ENCODE results near the gene PPP6R2.

The PPP6R2 gene

DNA sequence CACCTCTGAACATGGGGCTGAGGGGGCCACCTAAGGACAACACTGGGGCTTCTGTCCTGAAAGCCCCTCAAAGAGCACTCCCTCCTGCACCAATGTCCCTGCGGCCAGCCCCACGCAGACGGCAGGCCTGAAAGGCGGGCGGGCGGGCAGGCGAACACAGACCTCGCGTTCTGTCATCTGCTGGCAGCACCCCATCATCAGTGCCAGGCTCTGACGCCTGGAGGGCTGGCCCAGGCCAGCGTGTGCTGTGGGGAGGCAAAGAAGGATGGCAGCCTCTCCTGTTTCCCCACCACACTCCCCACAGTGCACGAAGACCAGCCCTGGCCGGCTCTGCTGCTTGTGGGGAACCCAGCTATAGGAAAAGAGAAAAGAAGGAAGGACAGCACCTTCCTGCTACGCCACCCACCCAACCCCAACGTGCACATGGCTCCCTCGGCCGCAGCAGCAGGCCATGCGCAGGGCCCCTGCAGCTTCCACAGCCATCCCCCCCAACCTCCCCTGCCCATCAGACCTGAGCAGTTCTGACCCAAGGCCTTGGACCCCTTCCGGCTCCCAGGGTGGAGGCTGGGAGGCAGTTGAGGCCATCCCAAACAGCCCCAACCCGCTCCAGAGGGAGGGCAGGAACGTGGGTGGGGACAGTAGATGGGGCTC, 128.2 kb downstream of the PPP6R2 start:
- no peak for DNase-seq

DNA sequence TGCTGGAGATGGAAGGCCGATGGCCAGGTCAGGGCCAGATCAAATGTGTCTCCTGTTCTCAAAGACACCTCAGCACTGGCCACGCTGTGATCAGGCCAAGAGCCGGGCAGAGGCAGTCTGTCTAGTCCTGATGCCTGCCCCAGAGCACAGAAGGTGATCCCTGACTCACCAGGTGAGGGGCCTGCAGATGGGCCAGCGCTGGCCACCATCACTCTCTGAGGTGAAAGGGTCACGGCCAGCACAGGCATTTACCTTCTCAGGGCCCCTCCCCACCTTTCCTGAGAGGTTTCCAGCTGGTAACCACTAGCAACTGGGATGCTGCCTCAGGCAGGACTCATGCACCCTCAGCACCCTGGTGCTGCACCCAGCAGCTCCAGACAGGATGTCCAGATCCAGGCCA, 128.8 kb downstream of the PPP6R2 start:
- no peak for DNase-seq

DNA sequence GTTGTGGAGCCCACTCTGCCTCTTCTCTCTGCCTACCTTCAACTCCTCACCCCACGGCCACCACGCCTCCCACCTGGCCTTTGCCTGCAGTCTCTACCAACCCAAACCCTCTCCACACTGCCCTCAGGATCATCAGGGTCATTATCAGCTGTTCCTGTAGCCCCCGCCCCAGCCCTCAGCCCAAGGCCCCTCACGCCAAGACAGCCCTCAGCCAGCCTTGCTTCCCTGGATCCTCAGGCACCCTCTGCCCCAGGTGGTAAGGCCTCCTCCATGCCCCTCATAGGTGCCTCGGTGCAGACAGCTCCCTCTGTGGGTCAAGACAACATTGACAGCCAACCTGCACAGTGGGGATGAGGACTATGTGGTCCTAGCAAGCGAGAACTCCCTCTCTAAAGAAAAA, 130.0 kb downstream of the PPP6R2 start:
- peak in 1 of 2 experiments; percentile 17 for DNase-seq

DNA sequence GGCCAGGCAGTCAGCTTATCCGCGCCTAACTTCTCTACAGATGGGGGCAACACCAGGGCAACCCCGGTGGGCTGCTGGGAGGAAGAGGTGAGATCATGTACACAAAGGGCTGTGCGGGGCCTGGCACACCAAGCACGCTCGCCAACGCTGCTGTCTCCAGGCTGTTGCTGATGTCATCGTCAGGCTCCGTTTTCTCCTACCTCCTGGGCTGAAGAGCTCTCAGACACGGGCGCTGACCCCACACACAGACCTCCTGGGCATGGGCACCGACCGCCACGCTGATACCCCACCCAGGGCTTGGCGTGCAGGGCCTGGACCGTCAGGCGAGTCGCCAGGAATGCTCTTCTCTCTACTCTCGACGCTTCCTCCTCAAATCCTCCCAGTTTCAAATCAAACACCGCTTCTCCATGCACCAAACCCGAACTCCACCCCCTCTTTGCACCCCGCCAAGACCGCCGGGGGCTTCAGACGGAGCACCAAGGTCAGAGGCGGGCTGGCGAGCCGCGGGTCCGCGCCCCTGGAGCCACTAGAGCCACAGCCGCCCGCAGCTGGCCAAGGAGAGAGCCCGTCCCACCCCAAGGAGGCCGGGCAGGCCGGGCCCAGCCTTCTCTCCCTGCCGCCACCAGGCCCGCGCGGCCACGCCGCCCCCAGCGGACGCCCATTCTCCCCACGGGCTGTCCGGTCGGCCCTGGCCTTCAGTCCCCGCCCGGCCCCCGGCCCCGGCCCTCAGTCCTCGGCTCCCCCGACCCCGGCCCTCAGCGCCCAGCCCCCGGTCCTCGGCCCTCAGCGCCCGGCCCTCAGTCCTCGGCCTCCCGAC, 130.9 kb downstream of the PPP6R2 start:
- peak in 1 of 2 experiments; percentile 10 for DNase-seq

DNA sequence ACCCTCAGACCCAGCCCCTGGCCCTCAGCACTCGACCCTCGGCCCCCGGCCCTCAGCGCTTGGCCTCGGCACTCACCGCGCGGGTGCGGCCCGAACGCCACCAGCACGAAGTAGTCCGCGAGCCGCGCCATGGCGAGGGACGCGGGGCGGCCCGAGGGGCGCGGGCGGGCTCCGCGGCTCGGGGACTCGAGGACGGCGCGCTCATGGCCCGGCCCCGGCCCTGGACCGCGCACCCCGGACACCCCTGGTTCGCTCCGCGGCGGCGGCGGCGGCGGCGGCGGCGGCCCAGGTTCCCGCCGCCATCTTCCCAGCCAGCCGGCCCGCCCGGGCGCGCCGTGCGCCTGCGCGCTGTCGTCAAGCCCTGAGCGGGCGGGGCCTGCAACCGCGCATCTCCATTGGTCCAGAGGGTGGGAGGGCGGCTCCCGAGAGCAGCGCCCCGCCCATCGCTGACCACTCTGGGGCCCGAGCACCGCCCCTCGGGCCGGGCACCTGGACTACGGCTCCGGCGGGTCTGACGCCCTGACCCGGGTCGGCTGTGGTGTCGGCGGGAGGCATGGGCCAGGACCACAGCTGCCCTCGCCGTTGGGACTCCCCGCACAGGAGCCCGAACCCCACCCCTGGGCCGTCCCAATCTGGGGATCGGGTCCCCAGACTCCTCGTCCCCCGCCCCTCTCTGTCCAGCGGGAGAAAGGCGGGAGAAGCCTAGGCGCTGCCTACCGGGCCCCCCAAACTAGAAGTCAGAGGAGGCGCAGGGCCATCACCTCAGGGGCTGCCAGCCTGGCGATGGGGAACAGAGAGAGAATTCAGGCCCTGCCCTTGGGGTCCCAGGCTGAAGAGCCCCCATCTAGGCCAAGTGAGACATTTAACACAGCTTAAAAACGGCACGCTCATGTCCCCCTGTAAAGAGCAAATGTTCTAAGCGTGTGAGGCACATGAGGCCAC, 131.9 kb downstream of the PPP6R2 start, which contains the start of gene SBF1:
Gene SBF1, minus strand, starts transcription at position 326 of the 942 bp plus-strand sequence. Its CDS starts 195 bp downstream, at position 131.
- DNase-seq, result peak; percentile 68 to 73

DNA sequence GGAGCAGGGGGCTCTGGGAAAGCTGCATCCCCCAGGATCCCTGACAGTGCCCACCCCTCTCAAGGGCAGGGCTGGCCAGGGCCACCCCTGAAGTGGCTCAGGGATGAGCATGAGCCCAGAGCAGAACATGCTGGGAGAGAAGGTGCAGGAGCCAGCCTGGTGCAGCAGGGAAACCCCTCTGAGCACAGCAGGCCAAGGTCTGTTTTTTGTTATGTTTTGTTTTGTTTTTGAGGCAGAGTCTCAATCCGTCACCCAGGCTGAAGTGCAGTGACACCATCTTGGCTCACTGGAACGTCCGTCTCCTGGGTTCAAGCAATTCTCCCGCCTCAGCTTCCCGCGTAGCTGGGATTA, 132.5 kb downstream of the PPP6R2 start:
- no peak for DNase-seq

DNA sequence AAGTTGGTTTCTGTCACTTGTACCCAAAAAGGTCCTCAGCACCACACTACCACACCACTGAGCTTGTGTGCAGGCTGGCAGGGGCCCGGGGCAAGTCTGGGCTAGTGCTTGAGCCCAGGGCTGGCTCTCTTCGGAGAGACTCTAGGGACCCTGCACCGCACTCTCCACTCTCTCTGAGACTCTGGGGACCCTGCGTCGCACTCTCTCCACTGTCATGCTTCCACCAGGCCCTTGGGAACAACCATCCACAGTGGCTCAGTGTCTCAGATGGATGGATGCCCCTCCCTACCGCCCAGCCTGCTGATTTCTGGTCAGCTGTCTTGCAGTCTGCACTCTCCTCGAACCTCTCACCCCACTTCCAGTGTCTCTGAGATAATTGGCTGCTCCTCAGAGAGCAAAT, 133.7 kb downstream of the PPP6R2 start:
- DNase-seq, result no peak

DNA sequence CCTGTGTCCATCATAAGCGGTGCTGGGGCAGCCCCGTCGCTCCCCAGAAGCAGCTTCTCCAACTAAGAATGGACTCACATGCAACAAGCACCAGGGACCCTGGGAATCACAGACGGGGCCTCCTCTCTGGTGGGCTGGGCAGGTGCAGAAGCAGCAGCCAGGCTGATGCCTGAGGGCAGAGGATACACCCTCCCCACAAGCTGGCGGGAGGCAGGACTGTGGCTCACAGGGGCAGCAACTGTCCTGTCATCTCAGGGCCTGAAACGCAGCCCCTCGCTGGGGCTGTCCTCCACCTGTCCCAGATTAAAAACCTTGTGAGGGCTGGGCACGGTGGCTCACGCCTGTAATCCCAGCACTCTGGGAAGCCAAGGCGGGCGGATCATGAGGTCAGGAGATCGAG, 134.8 kb downstream of the PPP6R2 start:
- DNase-seq, result no peak

DNA sequence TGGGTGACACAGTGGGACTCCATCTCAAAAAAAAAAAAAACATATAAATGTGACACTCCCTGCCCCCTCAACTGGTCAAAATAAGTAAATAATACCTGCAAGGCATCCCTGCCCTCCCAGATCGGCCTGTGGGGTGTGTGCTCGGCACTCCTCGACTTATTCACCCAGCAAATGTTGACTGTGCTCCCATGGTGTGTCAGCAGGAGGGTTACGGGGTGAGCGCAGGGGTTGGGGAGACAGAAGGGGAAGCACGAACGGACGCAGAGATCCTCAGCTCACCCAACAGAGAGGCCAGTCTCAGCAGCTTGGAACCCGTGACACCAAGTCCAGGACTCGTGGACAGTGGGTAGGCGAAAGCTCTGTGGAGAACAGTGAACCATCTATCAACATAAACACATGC, 136.6 kb downstream of the PPP6R2 start:
- DNase-seq, result no peak

DNA sequence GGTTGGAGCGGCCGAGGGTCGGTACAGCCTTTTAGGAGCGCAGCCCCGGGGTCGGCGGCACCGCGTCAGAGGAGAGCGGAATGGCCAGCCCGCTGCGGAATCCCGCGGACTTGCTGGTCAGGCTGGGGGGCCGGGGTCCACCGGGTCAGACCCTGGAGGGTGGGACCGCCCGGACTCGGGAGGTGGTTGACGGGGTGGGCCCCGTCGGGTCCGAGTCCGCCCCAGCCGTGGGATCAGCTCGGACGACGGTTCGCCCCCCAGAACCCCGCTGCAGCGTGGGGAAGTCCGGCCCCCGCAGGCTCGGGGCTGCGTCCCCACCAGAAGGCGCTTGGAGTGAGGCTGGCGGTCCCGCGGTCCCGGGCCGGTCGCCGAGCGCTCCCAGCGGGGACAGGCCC, 137.9 kb downstream of the PPP6R2 start:
- no peak for DNase-seq

DNA sequence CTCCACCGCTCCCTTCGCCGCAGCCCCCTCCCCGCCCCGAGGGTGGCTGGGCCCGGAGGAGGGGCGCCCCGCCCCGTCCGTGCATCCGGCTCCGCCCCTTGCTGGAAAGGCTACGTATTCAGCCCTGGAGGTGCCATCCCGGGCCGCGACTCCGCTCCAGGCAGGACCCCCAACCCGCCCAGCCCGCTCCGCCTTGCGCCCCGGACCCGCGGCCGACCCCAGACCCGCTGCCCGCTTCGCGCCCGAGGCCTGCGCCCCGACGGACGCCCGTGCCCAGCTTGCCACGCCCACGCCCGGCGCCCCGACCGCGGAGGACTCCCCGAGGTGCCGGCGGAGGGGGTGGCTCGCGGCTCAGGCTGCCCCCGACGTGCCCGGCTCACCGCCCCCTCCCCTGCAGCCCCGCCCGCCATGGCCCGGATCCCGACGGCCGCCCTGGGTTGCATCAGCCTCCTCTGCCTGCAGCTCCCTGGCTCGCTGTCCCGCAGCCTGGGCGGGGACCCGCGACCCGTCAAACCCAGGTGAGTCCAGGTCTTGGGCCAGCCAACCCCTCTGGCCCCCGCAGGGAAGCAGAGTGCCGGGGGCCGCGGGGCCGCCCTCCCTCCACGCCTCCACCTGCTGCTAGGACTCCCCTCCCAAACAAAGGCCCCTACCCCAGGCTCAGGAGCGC, 138.4 kb downstream of the PPP6R2 start, which contains the start of gene ADM2:
Gene ADM2, plus strand, starts transcription at position 104 of the 667 bp plus-strand sequence. Its CDS starts 305 bp downstream, at position 409.
- DNase-seq, result no peak

DNA sequence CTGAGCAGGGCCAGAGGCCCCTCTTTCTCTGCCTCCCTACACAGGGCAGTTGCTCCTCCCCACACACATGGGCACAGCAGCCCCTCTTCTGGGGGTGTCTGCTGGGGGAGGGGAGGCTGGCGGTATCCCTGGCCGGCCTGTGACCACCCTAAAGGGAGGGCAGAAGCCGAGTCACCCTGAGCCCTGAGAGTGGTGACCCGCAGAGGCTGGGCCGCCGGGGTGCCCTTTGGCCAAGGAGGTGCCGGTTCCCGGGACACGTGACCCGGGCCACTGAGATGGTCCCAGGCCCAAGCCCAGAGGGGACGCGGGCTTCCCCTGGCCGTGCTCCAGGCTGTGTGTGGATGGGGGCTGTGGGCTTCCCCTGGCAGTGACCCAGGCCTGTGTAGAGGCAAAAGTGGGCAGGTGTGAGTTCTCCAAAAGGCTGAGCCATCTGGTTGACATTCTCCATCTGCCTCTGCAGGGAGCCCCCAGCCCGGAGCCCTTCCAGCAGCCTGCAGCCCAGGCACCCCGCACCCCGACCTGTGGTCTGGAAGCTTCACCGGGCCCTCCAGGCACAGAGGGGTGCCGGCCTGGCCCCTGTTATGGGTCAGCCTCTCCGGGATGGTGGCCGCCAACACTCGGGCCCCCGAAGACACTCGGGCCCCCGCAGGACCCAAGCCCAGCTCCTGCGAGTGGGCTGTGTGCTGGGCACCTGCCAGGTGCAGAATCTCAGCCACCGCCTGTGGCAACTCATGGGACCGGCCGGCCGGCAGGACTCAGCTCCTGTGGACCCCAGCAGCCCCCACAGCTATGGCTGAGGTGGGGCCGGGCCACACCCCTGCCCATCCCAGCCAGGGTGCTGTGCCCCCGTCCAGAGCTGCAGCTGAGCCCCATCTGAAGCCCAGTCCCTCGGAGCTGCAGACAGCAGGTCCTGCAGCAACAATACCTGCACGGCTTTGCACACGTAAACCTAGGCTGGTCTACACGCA, 139.3 kb downstream of the PPP6R2 start:
- no peak for DNase-seq

DNA sequence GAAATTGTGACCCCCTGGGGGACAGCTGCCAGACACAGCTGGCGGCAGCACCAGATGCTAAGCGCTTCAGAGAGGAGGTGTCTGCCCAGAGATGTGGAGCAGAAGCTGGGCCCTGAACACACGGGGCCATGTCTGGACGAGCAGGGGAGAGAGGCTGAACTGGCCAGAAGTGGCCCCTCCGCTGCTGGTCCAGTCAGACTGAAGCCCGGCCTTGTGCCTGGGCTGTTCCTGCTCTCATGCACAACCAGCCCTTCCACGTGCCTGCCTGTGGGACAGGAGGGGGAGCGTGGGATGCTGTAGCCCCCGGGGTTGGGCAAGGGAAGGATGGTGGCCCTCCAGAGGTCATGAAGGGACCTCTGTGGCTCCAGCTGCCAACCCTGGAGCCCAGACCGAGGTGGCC, 140.0 kb downstream of the PPP6R2 start:
- no peak for DNase-seq

DNA sequence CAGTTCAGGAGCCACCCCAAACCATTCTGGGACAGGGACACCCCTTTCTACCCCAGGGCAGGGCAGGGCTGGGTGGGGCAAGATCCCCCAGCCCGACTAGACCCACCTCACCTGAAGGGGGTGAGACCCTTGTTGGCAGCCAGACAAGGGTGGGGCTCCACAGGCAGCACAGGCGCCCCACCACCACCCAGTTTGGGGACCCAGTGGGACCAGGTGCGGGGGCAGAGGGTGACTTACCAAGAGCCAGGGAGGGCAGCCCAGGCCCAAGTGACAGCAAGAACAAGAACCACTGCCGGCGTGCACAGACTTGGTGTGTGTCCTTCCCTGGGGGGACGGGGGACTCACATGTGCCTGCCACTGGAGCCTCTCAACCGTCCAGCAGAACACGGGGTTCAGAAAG, 140.4 kb downstream of the PPP6R2 start:
- DNase-seq, result no peak

DNA sequence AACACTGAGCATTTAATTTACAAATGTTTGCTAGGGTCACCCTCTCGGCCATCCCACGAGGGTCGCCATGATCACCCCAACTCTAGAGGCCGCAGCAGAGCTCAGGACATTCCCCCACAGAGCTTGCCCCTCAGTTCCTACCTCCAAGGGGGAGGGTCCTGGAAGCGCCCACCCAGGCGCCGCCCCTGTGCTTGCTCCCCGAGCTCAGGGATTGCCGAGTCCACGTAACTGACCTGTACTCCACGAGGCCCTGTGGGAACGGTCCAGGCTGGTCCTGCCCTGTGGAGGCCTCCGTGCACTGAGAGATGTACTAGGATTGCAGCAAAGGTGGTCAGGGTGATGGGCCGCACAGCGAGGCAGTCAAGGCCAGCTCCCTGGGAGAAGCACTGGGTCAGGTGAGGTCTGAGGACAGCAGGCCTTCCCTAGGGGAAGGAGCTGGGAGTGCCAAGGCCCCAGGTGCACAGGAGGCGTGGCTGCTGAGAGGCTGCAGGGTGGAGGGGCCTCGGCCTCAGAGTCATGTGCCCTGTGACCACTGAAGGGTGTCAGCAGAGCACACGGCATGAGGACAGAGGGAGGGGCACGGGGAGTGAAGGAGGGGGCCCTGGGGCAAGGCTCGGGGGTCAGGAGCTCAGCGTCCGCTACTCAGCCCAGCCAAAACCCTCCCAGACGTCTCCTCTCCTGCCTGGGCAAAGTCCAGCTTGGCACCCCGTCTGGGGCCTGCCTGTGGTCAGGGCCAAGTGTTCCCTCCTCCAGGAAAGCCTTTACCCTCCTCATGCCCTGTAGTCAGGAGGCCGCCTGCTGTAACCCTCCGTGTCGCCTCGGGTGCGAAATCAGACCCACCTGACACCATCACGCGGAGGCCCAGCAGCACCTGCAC, 141.1 kb downstream of the PPP6R2 start:
- DNase-seq, result no peak

DNA sequence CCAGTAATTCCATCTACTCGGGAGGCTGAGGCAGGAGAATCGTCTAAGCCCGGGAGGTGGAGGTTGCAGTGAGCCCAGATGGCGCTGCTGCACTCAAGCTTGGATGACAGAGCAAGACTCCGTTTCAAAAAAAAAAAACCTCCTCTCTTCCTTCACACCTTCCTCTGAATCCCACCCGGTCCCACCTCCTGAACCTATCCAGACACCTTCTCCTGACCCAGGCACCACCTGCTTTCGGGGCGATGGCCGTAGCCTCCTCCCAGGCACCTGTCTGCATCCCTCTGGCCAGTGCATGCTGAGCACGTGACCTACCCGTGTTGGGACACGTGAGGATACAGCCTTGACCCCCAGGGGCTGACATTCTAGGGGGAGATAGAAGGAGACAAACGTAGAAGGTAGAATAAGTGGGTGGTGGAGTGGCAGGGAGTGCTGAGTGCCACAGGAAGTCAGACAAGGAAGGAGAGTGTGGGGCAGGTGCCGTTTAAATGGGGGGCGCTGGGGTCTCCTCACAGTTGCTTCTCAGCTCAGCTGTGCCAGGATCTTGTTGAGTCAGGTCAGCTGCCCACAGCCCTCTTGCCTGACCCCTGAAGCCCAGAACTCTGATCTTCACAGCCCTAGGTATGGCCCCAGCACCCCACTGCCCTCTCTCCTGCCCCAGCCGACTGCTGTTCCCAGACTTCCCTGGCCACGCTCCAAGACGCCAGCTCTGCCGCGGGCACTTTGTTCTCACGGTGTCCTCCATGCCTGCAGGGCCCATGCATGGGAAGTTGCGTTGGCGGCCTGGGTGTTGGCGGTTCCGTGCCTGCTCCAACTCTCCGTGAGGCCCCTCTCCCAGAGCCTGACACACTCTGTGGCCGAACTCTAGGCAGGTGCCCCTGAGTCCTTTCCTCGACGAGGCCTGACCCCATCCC, 142.3 kb downstream of the PPP6R2 start:
- no peak for DNase-seq

DNA sequence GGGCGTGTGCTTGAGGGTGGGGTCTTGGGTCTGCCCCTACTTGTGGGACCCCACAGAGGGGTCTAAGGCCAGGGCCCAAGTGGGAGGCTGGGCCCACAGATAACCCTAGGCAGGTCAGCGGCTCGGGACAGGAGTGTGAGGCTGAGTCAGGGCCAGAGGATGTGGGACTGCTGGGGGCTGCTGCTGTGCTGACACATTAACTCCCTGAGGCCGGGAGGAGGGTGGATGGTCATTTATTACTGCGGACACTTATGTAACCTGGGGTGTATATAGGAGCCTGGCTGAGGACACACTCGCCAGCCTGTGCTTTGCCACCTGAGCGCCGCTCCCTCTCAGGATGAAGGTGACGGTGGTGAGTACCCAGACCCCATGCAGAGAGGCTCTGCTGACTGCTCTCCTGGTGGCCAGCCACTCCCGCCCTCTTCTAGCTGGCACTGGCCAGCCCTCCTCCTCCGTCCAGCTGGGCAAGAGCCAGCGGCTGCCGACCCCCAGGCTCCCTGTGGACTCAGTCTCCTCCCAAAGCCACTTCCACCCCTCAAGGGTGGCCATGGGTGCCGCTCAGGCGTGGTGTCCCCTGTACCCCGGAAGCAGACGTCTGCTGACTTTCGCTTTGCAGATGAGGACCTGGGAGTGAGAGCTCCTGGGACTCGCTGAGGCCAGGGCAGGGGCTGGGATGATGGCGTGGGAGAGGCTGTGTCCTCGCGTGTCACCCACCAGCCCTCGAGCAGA, 143.6 kb downstream of the PPP6R2 start, which contains the start of gene MIOX:
Gene MIOX, plus strand, starts transcription at position 299 of the 729 bp plus-strand sequence. Its CDS starts 39 bp downstream, at position 338.
- DNase-seq, result no peak

DNA sequence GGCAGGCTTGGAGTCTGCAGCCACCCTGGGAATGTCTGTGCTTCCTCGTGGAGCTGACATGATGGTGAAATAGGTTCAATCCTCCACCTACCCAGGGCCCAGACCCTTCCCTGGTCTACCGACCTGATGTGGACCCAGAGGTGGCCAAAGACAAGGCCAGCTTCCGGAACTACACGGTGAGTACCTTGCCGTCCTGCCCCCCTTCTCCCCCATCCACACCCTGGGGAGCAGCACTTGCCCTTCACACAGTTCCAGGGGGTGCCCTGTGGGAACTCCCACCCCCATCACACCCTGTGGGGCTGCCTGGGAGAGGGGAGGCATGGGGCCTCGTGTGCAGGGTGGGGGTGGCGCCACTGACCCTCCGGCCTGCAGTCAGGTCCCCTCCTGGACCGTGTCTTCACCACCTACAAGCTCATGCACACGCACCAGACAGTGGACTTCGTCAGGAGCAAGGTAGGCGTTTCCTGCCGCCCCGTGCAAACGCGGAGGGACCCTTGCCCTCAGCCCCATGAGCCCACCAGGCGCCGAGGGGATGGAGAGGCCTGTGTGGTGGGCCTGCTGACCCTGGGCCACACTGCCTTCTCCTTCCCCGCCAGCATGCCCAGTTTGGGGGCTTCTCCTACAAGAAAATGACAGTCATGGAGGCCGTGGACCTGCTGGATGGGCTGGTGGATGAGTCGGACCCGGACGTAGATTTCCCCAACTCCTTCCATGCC, 144.3 kb downstream of the PPP6R2 start:
- no peak for DNase-seq
